Stimulated activated CD4-positive, alpha-beta T cell treated with anti-CD3 and anti-CD28 coated beads, TNF-alpha, amount 100 ng/mL, for 24 hours (primary cell): Measurements from ENCODE around the gene ARMC5.
A peak's percentile ranks its signal among the peaks of the same experiment; 100 is the strongest.
"Not testable (repeated sequence)": the region's sequence is repeated elsewhere in the genome, so short reads cannot be mapped to it uniquely, and the experiment has no call there.

Experiments used
- DNase-seq, 3 experiments: peaks; one replicate each; pipeline ENCODE4 v3.0.0-alpha.2; 2020; ENCODE audit warnings: low read depth in 3 of 3

The ARMC5 gene

DNA sequence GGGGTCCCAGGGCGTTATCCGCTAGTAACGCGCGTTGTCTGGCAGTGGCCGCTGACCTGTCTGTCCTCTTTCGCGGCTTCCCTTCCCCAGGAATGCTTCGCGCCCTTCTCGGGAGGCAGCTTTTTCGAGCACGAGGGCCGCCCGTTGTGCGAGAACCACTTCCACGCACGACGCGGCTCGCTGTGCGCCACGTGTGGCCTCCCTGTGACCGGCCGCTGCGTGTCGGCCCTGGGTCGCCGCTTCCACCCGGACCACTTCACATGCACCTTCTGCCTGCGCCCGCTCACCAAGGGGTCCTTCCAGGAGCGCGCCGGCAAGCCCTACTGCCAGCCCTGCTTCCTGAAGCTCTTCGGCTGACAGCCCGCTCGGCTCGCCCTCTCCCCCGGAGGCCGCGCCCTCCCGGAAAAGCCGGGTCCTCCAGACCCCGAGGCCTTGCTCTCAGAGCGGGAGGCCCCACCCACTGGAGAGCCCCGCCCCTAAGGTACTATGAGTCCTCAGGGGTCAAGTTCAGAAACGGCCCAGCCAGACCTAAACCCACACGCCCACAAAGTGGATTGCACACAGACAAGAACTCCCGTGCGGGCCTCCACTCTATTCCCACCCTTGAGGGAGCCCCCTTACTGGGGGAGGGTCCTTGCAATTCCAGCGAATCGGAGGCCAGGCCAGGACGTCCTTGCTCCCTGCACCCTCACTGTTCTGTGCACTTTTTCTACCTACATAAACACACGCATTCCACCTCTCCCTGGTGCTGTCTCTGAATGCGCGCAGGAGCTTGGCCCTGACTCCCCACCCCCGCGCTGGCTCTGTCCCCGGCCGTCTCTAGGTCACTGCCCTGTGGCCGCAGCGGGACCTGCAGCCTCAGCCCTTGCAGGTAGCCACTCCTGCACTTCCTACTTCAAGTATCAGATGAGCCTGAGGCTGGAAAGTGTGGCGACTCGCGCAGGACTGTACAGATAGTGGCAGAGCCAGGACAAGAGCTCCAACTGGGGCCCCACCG lies 18.2 kb downstream of the ARMC5 start:
- DNase-seq: peak in 1 of 3 experiments; percentile 35

DNA sequence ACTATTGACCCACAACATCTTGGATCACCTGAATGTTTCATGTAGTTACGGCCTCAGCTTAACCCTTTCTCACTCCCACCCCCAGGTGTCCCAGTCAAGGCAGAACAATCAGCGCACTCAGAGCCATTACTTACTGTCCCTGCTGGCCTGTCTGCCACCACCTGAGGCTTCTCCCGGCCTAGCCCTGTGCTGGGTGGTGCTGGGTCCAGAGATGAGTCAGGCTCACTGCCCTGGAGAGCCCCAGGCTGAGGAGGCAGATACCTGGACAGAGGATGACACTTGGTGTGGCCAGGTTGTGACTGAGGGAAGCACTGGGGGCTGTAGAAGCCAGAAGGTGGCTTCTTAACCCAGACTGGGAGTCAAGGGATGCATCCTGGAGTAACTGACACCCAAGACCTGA lies 19.7 kb downstream of the ARMC5 start:
- no peak for DNase-seq

DNA sequence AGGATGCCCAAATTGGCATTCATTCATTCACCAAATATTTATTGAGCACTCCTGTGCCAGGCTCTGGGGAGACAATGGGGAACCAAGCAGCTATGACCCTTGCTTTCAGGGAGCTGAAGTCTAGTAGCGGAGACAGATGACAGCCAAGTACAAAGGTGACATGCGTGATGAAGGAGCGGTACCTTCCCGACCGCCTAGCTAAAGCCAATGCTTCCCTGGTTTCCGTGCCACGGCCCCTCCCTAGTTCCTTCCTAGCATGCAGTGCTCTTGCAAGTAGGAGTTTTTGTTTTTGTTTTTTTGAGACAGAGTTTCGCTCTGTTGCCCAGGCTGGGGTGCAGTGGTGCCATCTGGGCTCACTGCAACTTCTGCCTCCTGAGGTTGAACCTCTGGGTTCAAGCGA lies 20.4 kb downstream of the ARMC5 start:
- DNase-seq: no peak

- no peak for DNase-seq
These were observed 21.7 kb downstream of the ARMC5 start for GRCh38 chr16:31480851-31481536.

DNA sequence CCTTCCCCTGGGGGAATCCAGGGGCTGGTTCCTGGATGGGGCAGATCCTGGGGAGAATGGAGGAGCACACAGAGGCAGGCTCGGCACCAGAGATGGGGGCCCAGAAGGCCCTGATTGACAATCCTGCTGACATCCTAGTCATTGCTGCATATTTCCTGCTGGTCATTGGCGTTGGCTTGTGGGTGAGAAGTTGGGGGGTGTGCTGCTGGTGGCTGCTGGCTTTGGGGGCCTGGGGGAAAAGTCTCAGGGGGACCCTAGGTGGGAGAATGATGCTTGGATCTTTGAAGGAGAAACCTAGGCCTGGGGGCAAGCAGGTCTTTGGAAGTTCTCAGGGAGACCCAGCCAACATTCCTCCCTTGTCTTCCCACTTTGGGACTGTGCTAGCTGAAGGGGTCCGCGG lies 23.8 kb downstream of the ARMC5 start, which contains the start of gene SLC5A2:
TSS of gene SLC5A2 (plus strand) at position 43 of the 400 bp plus-strand sequence. CDS start at position 57, 14 bp downstream.
- DNase-seq: no peak

DNA sequence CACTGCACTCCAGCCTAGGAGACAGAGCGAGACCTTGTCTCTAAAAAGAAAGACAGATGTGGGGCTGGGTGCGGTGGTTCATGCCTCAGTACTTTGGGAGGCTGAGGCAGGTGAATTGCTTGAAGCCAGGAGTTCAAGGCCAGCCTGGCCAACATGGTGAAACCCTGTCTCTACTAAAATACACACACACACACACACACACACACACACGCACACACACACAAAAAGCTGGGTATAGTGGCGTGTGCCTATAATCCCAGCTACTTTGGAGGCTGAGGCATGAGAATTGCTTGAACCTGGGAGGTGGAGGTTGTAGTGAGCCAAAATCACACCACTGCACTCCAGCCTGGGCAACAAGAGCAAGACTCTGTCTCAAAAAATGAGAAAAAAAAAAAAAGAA lies 24.7 kb downstream of the ARMC5 start:
- DNase-seq: not testable (repeated sequence)

- DNase-seq: no peak
These were observed 25.3 kb downstream of the ARMC5 start for GRCh38 chr16:31484491-31485171.

DNA sequence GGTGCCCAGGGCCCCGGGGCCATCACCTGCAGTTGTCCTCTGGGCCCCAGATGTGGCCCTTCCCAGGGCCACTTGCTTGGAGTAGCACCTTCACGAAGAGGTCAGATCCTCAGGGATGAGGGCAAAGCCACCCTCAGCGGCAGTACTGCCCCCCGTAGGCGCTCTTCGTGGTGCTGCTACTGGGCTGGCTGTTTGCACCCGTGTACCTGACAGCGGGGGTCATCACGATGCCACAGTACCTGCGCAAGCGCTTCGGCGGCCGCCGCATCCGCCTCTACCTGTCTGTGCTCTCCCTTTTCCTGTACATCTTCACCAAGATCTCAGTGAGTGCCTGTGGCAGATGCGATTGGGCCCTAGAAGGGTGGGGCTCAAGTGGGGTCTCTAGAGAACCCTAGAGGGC lies 26.3 kb downstream of the ARMC5 start:
- DNase-seq: no peak

- DNase-seq: no peak
These were observed 26.7 kb downstream of the ARMC5 start for GRCh38 chr16:31486045-31486444.

DNA sequence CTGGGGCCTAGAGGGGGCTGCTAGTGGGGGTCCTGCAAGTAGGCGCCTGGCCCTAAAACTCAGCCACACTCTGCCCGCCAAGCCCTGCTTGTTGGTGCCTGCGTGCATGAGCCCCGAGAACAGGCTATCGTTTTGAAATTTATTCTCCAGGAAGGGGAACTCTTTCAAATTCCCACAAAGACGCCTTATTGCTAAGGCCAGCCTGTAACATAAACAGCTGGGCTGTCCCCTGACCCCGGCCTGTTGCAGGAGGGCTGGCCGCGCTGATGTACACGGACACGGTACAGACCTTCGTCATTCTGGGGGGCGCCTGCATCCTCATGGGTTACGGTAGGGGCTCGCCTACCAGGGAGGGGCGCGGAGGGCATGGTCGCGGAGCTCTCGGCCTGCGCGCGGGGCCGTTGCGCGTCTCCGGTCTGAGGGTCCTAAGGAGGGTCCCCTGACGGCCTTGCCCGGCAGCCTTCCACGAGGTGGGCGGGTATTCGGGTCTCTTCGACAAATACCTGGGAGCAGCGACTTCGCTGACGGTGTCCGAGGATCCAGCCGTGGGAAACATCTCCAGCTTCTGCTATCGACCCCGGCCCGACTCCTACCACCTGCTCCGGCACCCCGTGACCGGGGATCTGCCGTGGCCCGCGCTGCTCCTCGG lies 27.9 kb downstream of the ARMC5 start:
- no peak for DNase-seq

DNA sequence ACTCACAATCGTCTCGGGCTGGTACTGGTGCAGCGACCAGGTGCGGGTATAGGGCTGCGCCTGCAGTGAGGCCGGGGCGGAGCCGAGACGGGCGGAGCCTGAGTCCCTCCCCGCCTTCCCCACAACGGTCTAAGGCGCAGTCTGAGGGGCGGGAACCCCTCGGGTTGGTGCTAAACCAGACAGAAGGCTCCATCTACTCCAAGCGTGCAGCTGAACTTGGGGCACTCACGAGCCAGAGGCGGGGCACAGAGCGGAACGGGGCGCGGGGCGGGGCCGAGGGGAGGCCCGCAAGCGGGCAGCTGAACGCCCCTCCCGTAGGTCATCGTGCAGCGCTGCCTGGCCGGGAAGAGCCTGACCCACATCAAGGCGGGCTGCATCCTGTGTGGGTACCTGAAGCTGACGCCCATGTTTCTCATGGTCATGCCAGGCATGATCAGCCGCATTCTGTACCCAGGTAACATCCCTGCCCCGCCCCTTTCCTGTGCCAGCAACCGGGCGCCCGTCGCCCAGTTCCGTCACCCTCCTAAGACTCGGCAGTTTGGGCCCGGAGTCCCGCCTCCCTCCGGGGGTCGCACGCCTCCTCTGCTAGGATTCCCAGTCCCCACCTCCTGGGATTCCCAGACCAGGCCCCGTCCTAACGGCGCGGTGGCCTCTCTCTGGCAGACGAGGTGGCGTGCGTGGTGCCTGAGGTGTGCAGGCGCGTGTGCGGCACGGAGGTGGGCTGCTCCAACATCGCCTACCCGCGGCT lies 28.6 kb downstream of the ARMC5 start:
- peak in 1 of 3 experiments; percentile 58 for DNase-seq

DNA sequence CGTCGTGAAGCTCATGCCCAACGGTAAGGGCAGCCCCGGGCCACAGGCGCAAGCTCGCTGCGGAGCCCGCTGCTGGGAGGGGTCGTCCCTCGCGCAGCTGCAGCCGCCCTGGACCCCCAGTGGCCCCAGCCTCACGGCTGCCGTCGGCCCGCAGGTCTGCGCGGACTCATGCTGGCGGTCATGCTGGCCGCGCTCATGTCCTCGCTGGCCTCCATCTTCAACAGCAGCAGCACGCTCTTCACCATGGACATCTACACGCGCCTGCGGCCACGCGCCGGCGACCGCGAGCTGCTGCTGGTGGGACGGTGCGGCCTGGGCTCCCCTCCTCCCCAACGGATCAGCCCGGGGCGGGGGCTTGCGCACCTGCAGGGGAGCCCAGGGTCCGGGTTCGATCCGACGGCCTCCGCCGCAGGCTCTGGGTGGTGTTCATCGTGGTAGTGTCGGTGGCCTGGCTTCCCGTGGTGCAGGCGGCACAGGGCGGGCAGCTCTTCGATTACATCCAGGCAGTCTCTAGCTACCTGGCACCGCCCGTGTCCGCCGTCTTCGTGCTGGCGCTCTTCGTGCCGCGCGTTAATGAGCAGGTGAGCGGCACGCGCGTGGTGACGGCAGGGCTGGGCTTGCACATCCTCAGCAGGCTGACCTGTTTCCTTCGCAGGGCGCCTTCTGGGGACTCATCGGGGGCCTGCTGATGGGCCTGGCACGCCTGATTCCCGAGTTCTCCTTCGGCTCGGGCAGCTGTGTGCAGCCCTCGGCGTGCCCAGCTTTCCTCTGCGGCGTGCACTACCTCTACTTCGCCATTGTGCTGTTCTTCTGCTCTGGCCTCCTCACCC lies 29.4 kb downstream of the ARMC5 start:
- no peak for DNase-seq

DNA sequence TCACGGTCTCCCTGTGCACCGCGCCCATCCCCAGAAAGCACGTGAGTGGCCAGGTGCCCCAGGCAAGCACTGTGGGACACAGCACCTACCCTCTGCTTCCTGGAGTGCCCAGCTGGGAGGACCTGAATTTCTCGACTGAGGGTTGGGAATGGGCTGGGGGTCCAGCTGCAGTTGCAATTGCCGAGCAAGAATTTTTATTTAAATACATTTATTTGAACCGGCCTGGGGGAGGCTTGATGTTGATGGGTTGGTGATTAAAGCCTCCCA lies 29.9 kb downstream of the ARMC5 start:
- DNase-seq: no peak

- DNase-seq: no peak
These were observed 30.6 kb downstream of the ARMC5 start for GRCh38 chr16:31489616-31490584.

DNA sequence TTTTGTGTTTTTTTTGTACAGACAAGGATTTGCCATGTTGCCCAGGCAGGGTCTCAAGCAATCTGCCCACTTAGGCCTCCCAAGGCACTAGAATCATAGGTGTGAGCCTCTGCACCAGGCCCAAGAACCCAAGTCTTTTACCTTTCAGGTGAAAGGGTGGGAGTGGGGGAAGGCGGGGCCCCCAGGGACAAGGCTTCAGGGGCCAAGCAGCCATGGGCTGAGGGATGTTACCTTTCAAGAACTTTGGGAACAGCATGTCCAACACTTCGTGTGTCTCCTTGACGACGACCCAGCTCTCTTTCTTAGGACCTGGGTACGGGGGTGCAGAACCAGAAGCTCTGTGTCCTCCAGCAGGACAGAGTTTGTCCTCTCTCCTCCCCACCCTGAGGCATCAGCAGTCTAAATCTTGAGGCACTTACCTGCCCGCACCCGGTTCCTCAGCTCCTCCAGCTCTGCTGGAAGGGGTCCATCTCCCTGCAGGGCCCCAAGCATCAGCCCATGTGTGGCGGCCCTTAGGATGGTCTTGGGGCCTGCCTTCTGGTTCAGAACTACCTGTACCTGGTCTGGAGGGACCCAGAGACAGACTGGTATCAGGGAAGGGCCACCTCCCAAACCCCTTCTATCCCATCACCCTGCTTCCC lies 32.6 kb downstream of the ARMC5 start:
- no peak for DNase-seq

DNA sequence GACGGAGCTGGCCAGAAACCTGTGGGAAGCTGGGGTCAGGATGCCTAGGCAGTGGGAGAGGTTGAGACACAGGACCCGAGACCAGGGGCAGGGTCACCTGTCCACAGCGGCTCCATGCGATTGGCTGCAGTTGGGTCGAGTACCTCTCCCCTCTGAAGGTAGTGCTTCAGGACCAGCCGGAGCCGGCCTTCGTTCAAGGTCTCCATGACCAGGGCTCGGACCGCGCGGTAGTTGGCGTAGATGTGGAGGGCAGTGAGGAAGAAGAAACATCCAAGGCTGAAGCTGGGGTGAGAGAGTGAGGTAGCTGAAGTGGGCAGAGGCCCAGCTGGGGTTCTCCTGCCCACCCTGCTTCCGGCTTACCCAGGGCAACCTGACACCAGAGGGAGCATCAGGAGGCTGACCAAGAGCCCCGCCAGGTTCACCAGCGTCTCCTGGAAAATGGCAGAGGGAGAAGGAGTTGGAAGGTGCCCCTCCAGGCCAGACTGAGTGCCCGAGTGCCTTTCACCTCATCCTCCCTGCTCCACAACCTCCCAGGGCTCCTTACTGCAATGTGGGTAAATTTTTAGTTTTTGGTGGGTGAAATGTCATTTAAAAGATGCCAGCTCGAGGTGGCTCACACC lies 34.3 kb downstream of the ARMC5 start:
- DNase-seq: no peak

DNA sequence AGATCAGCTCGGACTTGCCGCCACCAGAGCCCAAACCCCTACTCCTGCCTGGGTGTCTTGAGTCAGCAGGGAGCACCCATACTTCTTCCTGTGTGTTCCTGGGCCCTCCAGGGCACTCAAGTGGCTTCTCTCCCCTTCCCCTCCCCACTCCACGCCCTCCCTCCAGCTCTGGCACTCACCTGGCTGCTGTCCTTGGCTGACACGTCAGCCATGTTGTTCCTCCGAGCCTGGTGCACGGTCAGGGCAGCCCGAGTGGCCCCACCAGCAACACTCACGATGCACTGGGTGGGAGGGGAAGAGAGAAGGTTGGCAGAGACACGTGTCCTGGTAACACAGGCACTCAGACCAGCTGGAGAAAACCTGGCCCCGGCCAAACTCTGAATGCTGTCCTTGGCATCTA lies 37.4 kb downstream of the ARMC5 start:
- DNase-seq: no peak

DNA sequence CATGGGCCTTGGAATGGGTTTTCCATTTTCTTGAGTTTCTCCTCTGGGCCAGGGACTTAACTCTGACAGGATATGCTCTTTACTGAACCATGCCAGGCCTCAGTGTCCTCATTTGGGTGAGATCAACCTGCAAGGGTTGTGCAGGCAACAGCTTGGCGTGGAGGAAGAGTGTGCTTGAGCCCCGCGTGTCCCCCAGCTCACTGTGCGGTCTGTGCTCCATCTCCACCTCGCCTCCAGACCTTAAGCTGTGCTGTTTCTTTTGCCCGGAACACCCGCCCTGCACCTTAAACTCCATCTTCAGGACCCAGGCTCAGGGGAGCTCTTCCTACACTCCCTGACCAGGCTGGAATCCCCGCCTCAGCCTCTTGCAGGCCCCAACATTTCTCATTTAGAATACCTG lies 39.2 kb downstream of the ARMC5 start:
- no peak for DNase-seq
